ENCODE data around the gene PYGO2. TPM values are rescaled to one million over a fixed set of nuclear protein-coding genes. Genes with fewer than 3 reads are reported as not detected.
A peak's percentile ranks its signal among the peaks of the same experiment; 100 is the strongest.

Gene PYGO2
- total RNA-seq, 1 experiment from 2014 or later = 37.3 TPM

DNA sequence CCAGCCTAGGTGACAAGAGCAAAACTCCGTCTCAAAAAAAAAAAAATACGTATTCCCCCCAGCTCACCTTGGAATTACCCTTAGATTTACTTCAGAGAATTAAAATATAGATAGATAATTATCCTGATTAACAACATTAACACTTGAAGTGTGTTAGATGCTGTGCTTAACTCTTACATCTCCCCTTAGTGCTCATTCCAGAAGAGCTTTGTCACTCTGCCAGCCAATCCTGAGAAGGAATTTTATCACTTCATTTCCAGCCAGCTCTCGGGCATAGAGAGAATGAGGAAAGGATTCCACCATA is 10.6 kb upstream of the PYGO2 start:
- peaks cover 11% of the 10 kb centered on the region; the same call in 1 of the 2 replicates for H3K36me3 ChIP-seq (ENCODE audit: insufficient read depth, low read length)
- H4K20me1 ChIP-seq (ENCODE audit: insufficient read depth, low read depth, low read length) = no peaks in the 10 kb centered on the region
- no peaks in the 10 kb centered on the region for H3K9me2 ChIP-seq (replicated peaks; ENCODE audit: insufficient read depth, low read length)
- H2AFZ ChIP-seq (ENCODE audit: low read length) = no peak overlapping the region
- H3K9ac ChIP-seq (ENCODE audit: low read length) = no peak overlapping the region
- no peak for DNase-seq
- no peak overlapping the region for H3K4me2 ChIP-seq (ENCODE audit: low read depth, low read length, poor library complexity, severe bottlenecking)
- H3K9me3 ChIP-seq (ENCODE audit: low read length) = no peaks in the 10 kb centered on the region
- no peaks in the 10 kb centered on the region for H3K27me3 ChIP-seq (ENCODE audit: low read length)
- no peak overlapping the region for H3K27ac ChIP-seq (ENCODE audit: low read length)
- H3K4me1 ChIP-seq (ENCODE audit: low read length) = peaks cover 52% of the 10 kb centered on the region
- peaks cover 64% of the 10 kb centered on the region for H3K79me2 ChIP-seq (ENCODE audit: low read length)
- H3K4me3 ChIP-seq (ENCODE audit: low read length) = no peak overlapping the region

DNA sequence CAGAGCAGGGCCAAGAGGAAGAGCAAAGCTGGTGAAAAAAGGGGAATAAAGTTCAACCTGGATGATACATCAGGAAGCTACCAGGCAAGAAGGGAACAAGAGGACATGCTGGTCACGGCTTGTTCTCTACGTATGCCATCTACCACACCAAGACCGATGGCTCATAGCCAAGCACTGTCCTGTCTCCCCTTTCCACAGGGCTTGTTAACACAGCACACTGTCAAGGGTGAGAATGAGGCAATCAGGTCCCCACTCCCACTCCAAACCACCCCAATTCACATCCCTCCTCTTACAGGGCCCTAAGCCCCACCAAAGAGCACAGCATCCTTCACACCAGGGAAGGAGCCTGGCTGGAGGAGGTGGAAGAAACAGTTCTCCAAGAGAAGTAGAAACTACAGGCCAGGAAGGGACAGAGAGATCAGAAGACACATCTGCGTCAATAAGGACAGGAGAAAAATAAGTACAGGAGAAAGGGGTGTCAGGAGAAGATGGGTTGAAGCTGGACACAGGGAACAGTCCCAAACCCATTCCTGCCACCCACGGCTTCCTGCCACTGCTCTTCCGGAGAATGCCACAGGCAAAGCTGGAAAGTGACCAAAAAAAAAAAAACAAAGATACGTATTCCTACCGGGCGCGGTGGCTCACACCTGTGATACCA is 9.9 kb upstream of the PYGO2 start:
- Histone ChIP-seq H3K79me2 (ENCODE audit: low read length) (peaks cover 57% of the 10 kb centered on the region), H3K4me2 (ENCODE audit: low read depth, low read length, poor library complexity, severe bottlenecking) (peak overlapping the region; percentile 55), H3K27me3 (ENCODE audit: low read length) (no peaks in the 10 kb centered on the region), H3K9ac (ENCODE audit: low read length) (peak overlapping the region; percentile 28), H3K9me2 (replicated peaks; ENCODE audit: insufficient read depth, low read length) (no peaks in the 10 kb centered on the region), H3K36me3 (ENCODE audit: insufficient read depth, low read length) (peaks cover 5% of the 10 kb centered on the region; the same call in 1 of the 2 replicates), H3K4me1 (ENCODE audit: low read length) (peaks cover 45% of the 10 kb centered on the region), H2AFZ (ENCODE audit: low read length) (no peak overlapping the region), H3K4me3 (ENCODE audit: low read length) (no peak overlapping the region), H4K20me1 (ENCODE audit: insufficient read depth, low read depth, low read length) (no peaks in the 10 kb centered on the region), H3K9me3 (ENCODE audit: low read length) (no peaks in the 10 kb centered on the region), H3K27ac (ENCODE audit: low read length) (no peak overlapping the region)
- no peak for DNase-seq

DNA sequence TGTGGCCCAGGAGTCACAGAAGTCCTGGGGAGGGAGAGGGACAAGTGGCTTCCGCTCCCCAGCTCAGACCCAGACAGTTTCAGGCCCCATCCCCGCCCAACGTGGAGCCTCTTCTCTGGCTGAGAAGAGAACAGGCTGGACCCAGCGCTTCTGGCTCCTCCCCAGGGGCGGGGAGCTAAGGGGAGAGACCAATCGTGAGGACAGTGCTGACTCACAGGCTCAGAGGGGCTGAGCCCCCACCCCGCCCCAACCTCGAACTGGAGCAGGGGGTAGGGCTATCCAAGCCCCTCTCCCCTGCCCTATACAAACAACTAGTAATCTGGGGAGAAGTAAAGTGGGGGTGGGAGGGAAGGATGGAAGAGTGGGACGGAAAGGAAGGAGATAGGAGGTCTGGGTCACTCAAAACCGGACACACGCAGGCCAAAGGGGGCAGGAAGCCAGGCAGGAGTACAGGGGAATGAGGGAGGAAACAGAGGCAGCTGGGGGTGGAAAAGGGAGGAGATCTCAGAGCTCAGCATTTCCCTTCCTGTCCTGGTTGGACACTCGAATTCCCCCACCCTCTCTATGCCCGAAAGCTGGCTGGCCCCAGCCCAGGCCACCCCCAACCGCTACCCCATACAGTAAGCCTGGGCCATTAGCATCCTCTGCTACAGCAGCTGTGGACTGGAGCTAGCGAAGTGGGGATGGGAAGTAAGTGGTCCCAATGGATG is 9.2 kb upstream of the PYGO2 start, which contains the start of gene SHC1:
Gene SHC1 (minus strand): TSS at position 117 of the 710 bp plus-strand sequence. CDS start 221 bp downstream, outside the sequence.
- H3K9me2 ChIP-seq (replicated peaks; ENCODE audit: insufficient read depth, low read length) = no peaks in the 10 kb centered on the region
- peak within 1 kb of the TSS; percentile 30; the same call in 1 of the 2 replicates for H3K4me3 ChIP-seq (ENCODE audit: low read length)

DNA sequence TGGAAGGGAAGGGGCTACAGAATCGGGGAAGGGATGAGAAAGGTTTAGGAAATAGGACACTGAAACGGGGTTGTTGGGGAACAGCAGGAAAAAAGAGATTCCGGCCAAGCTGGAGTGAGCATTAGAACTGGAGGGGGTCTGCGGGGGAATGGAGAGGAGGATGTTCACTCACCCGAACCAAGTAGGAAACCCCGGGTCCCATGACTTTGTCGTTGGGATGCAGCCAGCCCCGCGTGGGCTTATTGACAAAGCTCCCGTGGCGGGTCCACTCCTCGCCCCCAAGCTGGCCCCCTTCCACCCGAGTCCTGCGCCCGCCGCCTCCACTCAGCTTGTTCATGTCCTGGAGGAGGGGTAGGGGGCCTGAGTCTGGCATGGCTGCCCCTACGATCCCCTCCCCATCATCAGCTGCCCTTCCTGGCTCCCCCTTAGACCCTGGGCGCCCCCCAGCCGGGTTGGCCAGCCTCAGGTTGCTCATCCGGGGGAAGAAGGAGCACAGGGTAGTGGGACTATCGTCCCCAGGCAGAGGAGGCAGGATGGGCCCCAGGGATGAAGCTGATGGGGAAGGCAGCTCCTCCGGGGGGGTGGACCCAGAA is 8.4 kb upstream of the PYGO2 start:
- H3K27ac ChIP-seq (ENCODE audit: low read length) = no peak overlapping the region
- peak overlapping the region; percentile 55 for H3K4me2 ChIP-seq (ENCODE audit: low read depth, low read length, poor library complexity, severe bottlenecking)
- peak overlapping the region; percentile 53 for H3K9ac ChIP-seq (ENCODE audit: low read length)
- H4K20me1 ChIP-seq (ENCODE audit: insufficient read depth, low read depth, low read length) = no peaks in the 10 kb centered on the region
- peaks cover 39% of the 10 kb centered on the region for H3K4me1 ChIP-seq (ENCODE audit: low read length)
- no peaks in the 10 kb centered on the region for H3K9me2 ChIP-seq (replicated peaks; ENCODE audit: insufficient read depth, low read length)
- no peaks in the 10 kb centered on the region for H3K27me3 ChIP-seq (ENCODE audit: low read length)
- H3K36me3 ChIP-seq (ENCODE audit: insufficient read depth, low read length) = peaks cover 5% of the 10 kb centered on the region; the same call in 1 of the 2 replicates
- H3K4me3 ChIP-seq (ENCODE audit: low read length) = peak overlapping the region; percentile 30; the same call in 1 of the 2 replicates
- no peak for DNase-seq
- H3K9me3 ChIP-seq (ENCODE audit: low read length) = no peaks in the 10 kb centered on the region
- peaks cover 42% of the 10 kb centered on the region for H3K79me2 ChIP-seq (ENCODE audit: low read length)
- H2AFZ ChIP-seq (ENCODE audit: low read length) = no peak overlapping the region

More for the DNA sequence above, 9.2 kb upstream of the PYGO2 start, which contains the start of gene SHC1:
- H3K4me1 ChIP-seq (ENCODE audit: low read length) = peaks cover 39% of the 10 kb centered on the region
- no peaks in the 10 kb centered on the region for H3K27me3 ChIP-seq (ENCODE audit: low read length)
- H3K9me3 ChIP-seq (ENCODE audit: low read length) = no peaks in the 10 kb centered on the region
- H4K20me1 ChIP-seq (ENCODE audit: insufficient read depth, low read depth, low read length) = no peaks in the 10 kb centered on the region
- peak within 1 kb of the TSS; percentile 55 for H3K4me2 ChIP-seq (ENCODE audit: low read depth, low read length, poor library complexity, severe bottlenecking)
- peak; percentile 89 for DNase-seq
- peaks cover 50% of the 10 kb centered on the region for H3K79me2 ChIP-seq (ENCODE audit: low read length)
- H2AFZ ChIP-seq (ENCODE audit: low read length) = no peak within 1 kb of the TSS
- no peak within 1 kb of the TSS for H3K27ac ChIP-seq (ENCODE audit: low read length)
- H3K36me3 ChIP-seq (ENCODE audit: insufficient read depth, low read length) = peaks cover 5% of the 10 kb centered on the region; the same call in 1 of the 2 replicates
- H3K9ac ChIP-seq (ENCODE audit: low read length) = peak within 1 kb of the TSS; percentile 53

DNA sequence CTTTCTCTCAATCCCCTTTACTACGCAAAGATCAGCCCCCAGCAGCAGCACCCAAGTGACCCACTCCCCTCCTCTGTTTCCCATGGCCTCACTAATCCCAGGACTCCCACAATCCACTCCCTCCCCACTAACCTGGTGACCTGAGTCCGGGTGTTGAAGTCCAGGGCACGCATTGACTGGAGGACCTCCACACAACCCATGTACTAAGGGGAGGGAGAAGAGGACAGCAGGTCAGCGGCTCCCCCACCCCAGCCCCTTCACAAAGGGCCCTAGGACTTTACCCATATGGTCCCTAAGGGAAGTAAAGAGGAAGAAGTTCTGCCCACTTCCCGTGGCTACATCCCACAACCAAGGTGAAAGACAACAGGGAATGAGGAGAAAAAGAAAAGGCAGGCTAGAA is 7.7 kb upstream of the PYGO2 start:
- no peak overlapping the region for H3K4me3 ChIP-seq (ENCODE audit: low read length)
- H3K9me2 ChIP-seq (replicated peaks; ENCODE audit: insufficient read depth, low read length) = no peaks in the 10 kb centered on the region
- H3K79me2 ChIP-seq (ENCODE audit: low read length) = peaks cover 41% of the 10 kb centered on the region
- H3K27ac ChIP-seq (ENCODE audit: low read length) = no peak overlapping the region
- no peak for DNase-seq
- H3K4me2 ChIP-seq (ENCODE audit: low read depth, low read length, poor library complexity, severe bottlenecking) = no peak overlapping the region
- no peaks in the 10 kb centered on the region for H4K20me1 ChIP-seq (ENCODE audit: insufficient read depth, low read depth, low read length)
- H3K36me3 ChIP-seq (ENCODE audit: insufficient read depth, low read length) = peaks cover 5% of the 10 kb centered on the region; the same call in 1 of the 2 replicates
- no peak overlapping the region for H3K9ac ChIP-seq (ENCODE audit: low read length)
- no peaks in the 10 kb centered on the region for H3K9me3 ChIP-seq (ENCODE audit: low read length)
- no peaks in the 10 kb centered on the region for H3K27me3 ChIP-seq (ENCODE audit: low read length)
- H2AFZ ChIP-seq (ENCODE audit: low read length) = no peak overlapping the region
- peaks cover 39% of the 10 kb centered on the region for H3K4me1 ChIP-seq (ENCODE audit: low read length)

DNA sequence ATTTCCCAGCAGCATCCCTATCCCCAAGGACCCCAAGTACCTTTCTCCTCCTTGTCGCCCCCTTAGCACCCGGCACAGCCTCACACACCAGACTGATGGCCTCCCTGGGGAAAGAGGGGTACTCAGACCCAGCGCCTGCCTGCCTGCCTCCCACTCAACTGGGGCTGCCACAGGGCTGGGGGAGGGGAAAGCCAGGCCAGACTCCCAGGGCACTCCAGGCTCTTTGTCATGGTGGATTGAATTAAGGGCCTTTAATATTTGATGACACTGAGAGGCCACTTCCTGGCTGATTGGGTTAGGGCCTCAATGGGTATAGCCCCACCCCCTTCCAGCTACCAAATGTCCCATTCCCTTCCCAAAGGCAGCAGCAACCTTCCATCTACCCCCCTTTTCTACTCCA is 7.1 kb upstream of the PYGO2 start:
- H3K4me2 ChIP-seq (ENCODE audit: low read depth, low read length, poor library complexity, severe bottlenecking) = no peak overlapping the region

DNA sequence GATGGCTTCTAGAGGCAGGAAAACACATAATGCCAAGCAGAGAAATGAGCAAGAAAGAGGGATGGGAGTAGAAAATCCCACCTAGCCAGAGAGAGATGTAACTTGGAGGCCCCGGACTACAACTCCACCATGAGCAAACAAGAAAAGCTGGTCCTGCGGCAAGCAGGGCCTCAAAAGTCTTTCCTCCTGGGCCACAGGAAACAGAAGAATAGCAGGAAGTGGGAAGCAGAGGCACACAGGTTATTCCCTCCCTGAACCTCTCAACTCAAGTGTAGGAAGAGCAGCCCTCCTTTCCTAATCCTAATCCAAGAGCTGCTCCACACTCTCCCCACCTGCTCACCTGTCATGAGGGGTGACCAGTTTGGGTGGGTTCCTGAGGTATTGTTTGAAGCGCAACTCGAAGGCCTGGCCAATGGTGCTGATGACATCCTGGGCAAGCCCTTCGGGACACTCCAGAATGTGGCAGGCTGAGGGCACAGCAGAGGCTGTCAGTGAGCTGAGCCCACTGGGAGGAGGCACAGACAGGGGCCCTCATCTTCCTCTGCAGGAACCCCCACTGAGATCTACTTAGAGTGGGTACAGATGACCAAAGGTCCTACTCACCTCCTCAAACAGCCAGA is 5.9 kb upstream of the PYGO2 start:
- H3K9ac ChIP-seq (ENCODE audit: low read length) = no peak overlapping the region
- no peak for DNase-seq
- H3K4me1 ChIP-seq (ENCODE audit: low read length) = peaks cover 41% of the 10 kb centered on the region
- H2AFZ ChIP-seq (ENCODE audit: low read length) = no peak overlapping the region
- no peaks in the 10 kb centered on the region for H3K27me3 ChIP-seq (ENCODE audit: low read length)
- no peak overlapping the region for H3K4me3 ChIP-seq (ENCODE audit: low read length)
- H3K9me3 ChIP-seq (ENCODE audit: low read length) = no peaks in the 10 kb centered on the region
- H3K79me2 ChIP-seq (ENCODE audit: low read length) = peaks cover 43% of the 10 kb centered on the region
- no peaks in the 10 kb centered on the region for H4K20me1 ChIP-seq (ENCODE audit: insufficient read depth, low read depth, low read length)
- no peak overlapping the region for H3K27ac ChIP-seq (ENCODE audit: low read length)
- H3K4me2 ChIP-seq (ENCODE audit: low read depth, low read length, poor library complexity, severe bottlenecking) = no peak overlapping the region
- no peaks in the 10 kb centered on the region for H3K9me2 ChIP-seq (replicated peaks; ENCODE audit: insufficient read depth, low read length)
- peaks cover 13% of the 10 kb centered on the region; the same call in 1 of the 2 replicates for H3K36me3 ChIP-seq (ENCODE audit: insufficient read depth, low read length)

More for the DNA sequence above, 7.1 kb upstream of the PYGO2 start:
- no peaks in the 10 kb centered on the region for H3K9me2 ChIP-seq (replicated peaks; ENCODE audit: insufficient read depth, low read length)
- DNase-seq = no peak
- H3K9me3 ChIP-seq (ENCODE audit: low read length) = no peaks in the 10 kb centered on the region
- no peak overlapping the region for H2AFZ ChIP-seq (ENCODE audit: low read length)
- H3K4me3 ChIP-seq (ENCODE audit: low read length) = no peak overlapping the region
- H3K9ac ChIP-seq (ENCODE audit: low read length) = no peak overlapping the region
- H3K79me2 ChIP-seq (ENCODE audit: low read length) = peaks cover 41% of the 10 kb centered on the region
- no peaks in the 10 kb centered on the region for H3K27me3 ChIP-seq (ENCODE audit: low read length)
- H4K20me1 ChIP-seq (ENCODE audit: insufficient read depth, low read depth, low read length) = no peaks in the 10 kb centered on the region
- H3K36me3 ChIP-seq (ENCODE audit: insufficient read depth, low read length) = peaks cover 8% of the 10 kb centered on the region; the same call in 1 of the 2 replicates
- no peak overlapping the region for H3K27ac ChIP-seq (ENCODE audit: low read length)
- H3K4me1 ChIP-seq (ENCODE audit: low read length) = peaks cover 40% of the 10 kb centered on the region

DNA sequence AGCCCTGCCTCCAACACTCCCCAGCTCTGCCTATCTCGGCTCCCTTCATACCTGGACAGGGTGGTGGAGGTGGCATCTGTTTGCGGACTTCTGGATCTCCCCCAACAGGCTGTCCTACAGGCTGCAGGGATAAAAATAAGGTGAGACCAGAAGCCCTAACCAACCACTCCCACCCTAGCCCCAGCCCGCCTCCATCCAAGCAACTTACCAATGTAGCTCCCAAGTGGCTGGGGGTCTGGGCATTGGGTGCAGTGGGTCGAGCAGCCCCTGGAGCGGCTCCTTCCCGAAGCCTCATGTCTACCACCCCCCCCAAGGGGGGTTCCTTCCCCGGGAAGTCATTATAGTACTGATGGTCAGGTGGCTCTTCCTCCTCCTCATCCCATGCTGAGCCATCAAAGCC is 4.5 kb upstream of the PYGO2 start:
- DNase-seq = no peak
- H3K79me2 ChIP-seq (ENCODE audit: low read length) = peaks cover 42% of the 10 kb centered on the region
- H3K9me2 ChIP-seq (replicated peaks; ENCODE audit: insufficient read depth, low read length) = no peaks in the 10 kb centered on the region
- no peak overlapping the region for H3K9ac ChIP-seq (ENCODE audit: low read length)
- no peaks in the 10 kb centered on the region for H3K27me3 ChIP-seq (ENCODE audit: low read length)
- H3K4me2 ChIP-seq (ENCODE audit: low read depth, low read length, poor library complexity, severe bottlenecking) = no peak overlapping the region
- no peaks in the 10 kb centered on the region for H4K20me1 ChIP-seq (ENCODE audit: insufficient read depth, low read depth, low read length)
- peaks cover 13% of the 10 kb centered on the region; the same call in 1 of the 2 replicates for H3K36me3 ChIP-seq (ENCODE audit: insufficient read depth, low read length)
- H2AFZ ChIP-seq (ENCODE audit: low read length) = no peak overlapping the region
- no peak overlapping the region for H3K4me3 ChIP-seq (ENCODE audit: low read length)
- H3K9me3 ChIP-seq (ENCODE audit: low read length) = no peaks in the 10 kb centered on the region
- no peak overlapping the region for H3K27ac ChIP-seq (ENCODE audit: low read length)
- peaks cover 36% of the 10 kb centered on the region for H3K4me1 ChIP-seq (ENCODE audit: low read length)

All from Karpas-422 (cell line).